ENCODE results near the gene BAIAP3.

GRCh38 chr16:1398351-1398750 lies 64.9 kb downstream of the BAIAP3 start:
- TF ChIP-seq KDM1A (IDR thresholded peaks at IDR 0.05; ENCODE audit: borderline replicate concordance) (no peak), SMC3 (IDR thresholded peaks at IDR 0.05; ENCODE audit: borderline replicate concordance, low read length) (no peak), HDAC6 (IDR thresholded peaks at IDR 0.05; ENCODE audit: unreplicated experiment) (no peak)
- TF ChIP-seq, protein P1, sequence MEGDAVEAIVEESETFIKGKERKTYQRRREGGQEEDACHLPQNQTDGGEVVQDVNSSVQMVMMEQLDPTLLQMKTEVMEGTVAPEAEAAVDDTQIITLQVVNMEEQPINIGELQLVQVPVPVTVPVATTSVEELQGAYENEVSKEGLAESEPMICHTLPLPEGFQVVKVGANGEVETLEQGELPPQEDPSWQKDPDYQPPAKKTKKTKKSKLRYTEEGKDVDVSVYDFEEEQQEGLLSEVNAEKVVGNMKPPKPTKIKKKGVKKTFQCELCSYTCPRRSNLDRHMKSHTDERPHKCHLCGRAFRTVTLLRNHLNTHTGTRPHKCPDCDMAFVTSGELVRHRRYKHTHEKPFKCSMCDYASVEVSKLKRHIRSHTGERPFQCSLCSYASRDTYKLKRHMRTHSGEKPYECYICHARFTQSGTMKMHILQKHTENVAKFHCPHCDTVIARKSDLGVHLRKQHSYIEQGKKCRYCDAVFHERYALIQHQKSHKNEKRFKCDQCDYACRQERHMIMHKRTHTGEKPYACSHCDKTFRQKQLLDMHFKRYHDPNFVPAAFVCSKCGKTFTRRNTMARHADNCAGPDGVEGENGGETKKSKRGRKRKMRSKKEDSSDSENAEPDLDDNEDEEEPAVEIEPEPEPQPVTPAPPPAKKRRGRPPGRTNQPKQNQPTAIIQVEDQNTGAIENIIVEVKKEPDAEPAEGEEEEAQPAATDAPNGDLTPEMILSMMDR (IDR thresholded peaks at IDR 0.05 in 2 of 3, conservative IDR thresholded peaks at IDR 0.05 in 1 of 3; ENCODE audit: control insufficient read depth in 2 of 3, extremely low read depth in 1 of 3, insufficient read depth in 1 of 3, low read depth in 3 of 3, low read length in 3 of 3) = no peak
